ENCODE data around the gene SUSD3. TPM values are rescaled to one million over a fixed set of nuclear protein-coding genes. Genes with fewer than 3 reads are reported as not detected.

The SUSD3 gene
- total RNA-seq, 2 experiments from 2014 or later = 69.6 to 71.4 TPM

GRCh38 chr9:93059011-93059714 lies 662 bp downstream of the SUSD3 start:
- POLR2A ChIA-PET = interaction anchor here (0.5 to 3.1 kb wide), 21 partner anchors 9 to 393 kb away, joined by 3 to 39 read pairs (median 4); partner anchors contain the start of genes CARD19 and NINJ1
- Mint-ChIP-seq H3K27ac (peak overlapping the region; percentile 83), H3K36me3 (ENCODE audit: low read depth) (peaks cover 23% of the 10 kb centered on the region), H3K4me1 (peaks cover 70% of the 10 kb centered on the region), H3K27me3 (no peaks in the 10 kb centered on the region), H3K9me3 (no peaks in the 10 kb centered on the region), H3K4me3 (peak overlapping the region; percentile 92)
- DNase-seq = peak; percentile 46
- CTCF ChIA-PET = interaction anchor here (1.2 to 2.7 kb wide), 6 partner anchors 24 to 105 kb away, joined by 3 to 16 read pairs (median 6); no protein-coding TSS in a partner anchor

GRCh38 chr9:93059715-93060578 lies 1.4 kb downstream of the SUSD3 start:
- Mint-ChIP-seq H3K27ac (peak overlapping the region; percentile 83), H3K4me1 (peaks cover 73% of the 10 kb centered on the region), H3K9me3 (no peaks in the 10 kb centered on the region), H3K4me3 (peak overlapping the region; percentile 92), H3K36me3 (ENCODE audit: low read depth) (peaks cover 31% of the 10 kb centered on the region), H3K27me3 (no peaks in the 10 kb centered on the region)
- no peak for DNase-seq
- ChIA-PET CTCF (interaction anchor here (0.9 to 2.7 kb wide), 7 partner anchors 13 to 106 kb away, joined by 3 to 16 read pairs (median 3); no protein-coding TSS in a partner anchor), POLR2A (interaction anchor here (0.5 to 3.1 kb wide), 24 partner anchors 8 to 392 kb away, joined by 3 to 39 read pairs (median 4); partner anchors contain the start of genes CARD19 and NINJ1)

- H3K4me1 Mint-ChIP-seq = peaks cover 75% of the 10 kb centered on the region
- no peaks in the 10 kb centered on the region for H3K9me3 Mint-ChIP-seq
- ChIA-PET CTCF (interaction anchor here (2.6 to 2.7 kb wide), 2 partner anchors 47 to 58 kb away, joined by 9 to 16 read pairs; no protein-coding TSS in a partner anchor), POLR2A (interaction anchor here (0.6 to 3.1 kb wide), 10 partner anchors 11 to 106 kb away, joined by 3 to 39 read pairs (median 5); partner anchors contain the start of gene CARD19)
- H3K27me3 Mint-ChIP-seq = no peaks in the 10 kb centered on the region
- H3K27ac Mint-ChIP-seq = peak overlapping the region; percentile 83
- no peak for DNase-seq
- peaks cover 38% of the 10 kb centered on the region for H3K36me3 Mint-ChIP-seq (ENCODE audit: low read depth)
- peak overlapping the region; percentile 92 for H3K4me3 Mint-ChIP-seq
These were observed 2.3 kb downstream of the SUSD3 start for GRCh38 chr9:93060746-93061259.

GRCh38 chr9:93061260-93061751 lies 2.8 kb downstream of the SUSD3 start:
- ChIA-PET CTCF (interaction anchor here (2.6 to 2.7 kb wide), 2 partner anchors 46 to 59 kb away, joined by 9 to 16 read pairs; no protein-coding TSS in a partner anchor), POLR2A (interaction anchor here (0.6 to 3.1 kb wide), 9 partner anchors 11 to 107 kb away, joined by 3 to 39 read pairs (median 4); partner anchors contain the start of gene CARD19)
- H3K27me3 Mint-ChIP-seq = no peaks in the 10 kb centered on the region
- DNase-seq = no peak
- H3K4me1 Mint-ChIP-seq = peaks cover 79% of the 10 kb centered on the region
- no peaks in the 10 kb centered on the region for H3K9me3 Mint-ChIP-seq
- peak overlapping the region; percentile 92 for H3K4me3 Mint-ChIP-seq
- peaks cover 42% of the 10 kb centered on the region for H3K36me3 Mint-ChIP-seq (ENCODE audit: low read depth)
- peak overlapping the region; percentile 83 for H3K27ac Mint-ChIP-seq

- H3K9me3 Mint-ChIP-seq = no peaks in the 10 kb centered on the region
- peaks cover 82% of the 10 kb centered on the region for H3K4me1 Mint-ChIP-seq
- peaks cover 47% of the 10 kb centered on the region for H3K36me3 Mint-ChIP-seq (ENCODE audit: low read depth)
- peak overlapping the region; percentile 11 for H3K4me3 Mint-ChIP-seq
- CTCF ChIA-PET = interaction anchor here (0.7 to 1.0 kb wide), 2 partner anchors 33 to 47 kb away, joined by 3 read pairs; no protein-coding TSS in a partner anchor
- no peaks in the 10 kb centered on the region for H3K27me3 Mint-ChIP-seq
- peak overlapping the region; percentile 83 for H3K27ac Mint-ChIP-seq
- POLR2A ChIA-PET = interaction anchor here (3.1 kb wide), 1 partner anchor 35 kb away, joined by 39 read pairs; the partner anchor contains the start of gene CARD19
- DNase-seq = no peak
These were observed 3.6 kb downstream of the SUSD3 start for GRCh38 chr9:93061791-93062763.

GRCh38 chr9:93064392-93065134 lies 6.1 kb downstream of the SUSD3 start:
- Mint-ChIP-seq H3K4me3 (peak overlapping the region; percentile 74), H3K9me3 (no peaks in the 10 kb centered on the region), H3K27me3 (no peaks in the 10 kb centered on the region), H3K36me3 (ENCODE audit: low read depth) (peaks cover 64% of the 10 kb centered on the region), H3K27ac (peak overlapping the region; percentile 94), H3K4me1 (peaks cover 77% of the 10 kb centered on the region)
- peak; percentile 95 for DNase-seq
- ChIA-PET POLR2A (interaction anchor here (0.6 to 4.2 kb wide), 28 partner anchors 11 to 502 kb away, joined by 3 to 63 read pairs (median 6); partner anchors contain the start of genes CARD19 and FAM120AOS), CTCF (interaction anchor here (0.6 to 3.1 kb wide), 21 partner anchors 11 to 501 kb away, joined by 3 to 20 read pairs (median 4); partner anchors contain the start of genes FAM120AOS and NINJ1)

GRCh38 chr9:93065135-93065720 lies 6.7 kb downstream of the SUSD3 start:
- Mint-ChIP-seq H3K27ac (peak overlapping the region; percentile 94), H3K9me3 (no peaks in the 10 kb centered on the region), H3K27me3 (no peaks in the 10 kb centered on the region), H3K4me1 (peaks cover 74% of the 10 kb centered on the region), H3K36me3 (ENCODE audit: low read depth) (peaks cover 64% of the 10 kb centered on the region), H3K4me3 (peak overlapping the region; percentile 74)
- ChIA-PET POLR2A (interaction anchor here (0.7 to 4.2 kb wide), 21 partner anchors 10 to 501 kb away, joined by 3 to 63 read pairs (median 7); partner anchors contain the start of genes CARD19 and FAM120AOS), CTCF (interaction anchor here (0.6 to 3.1 kb wide), 15 partner anchors 11 to 501 kb away, joined by 3 to 20 read pairs (median 6); partner anchors contain the start of gene NINJ1)
- DNase-seq = no peak

GRCh38 chr9:93066978-93067603 lies 8.6 kb downstream of the SUSD3 start:
- H3K4me3 Mint-ChIP-seq = no peak overlapping the region
- CTCF ChIA-PET = interaction anchor here (3.1 kb wide), 1 partner anchor 42 kb away, joined by 20 read pairs; no protein-coding TSS in a partner anchor
- H3K36me3 Mint-ChIP-seq (ENCODE audit: low read depth) = peaks cover 65% of the 10 kb centered on the region
- no peak overlapping the region for H3K27ac Mint-ChIP-seq
- no peaks in the 10 kb centered on the region for H3K9me3 Mint-ChIP-seq
- no peak for DNase-seq
- H3K27me3 Mint-ChIP-seq = no peaks in the 10 kb centered on the region
- peaks cover 61% of the 10 kb centered on the region for H3K4me1 Mint-ChIP-seq
- POLR2A ChIA-PET = interaction anchor here (4.2 kb wide), 1 partner anchor 30 kb away, joined by 63 read pairs; the partner anchor contains the start of gene CARD19

- ChIA-PET POLR2A (interaction anchor here (0.9 kb wide), 1 partner anchor 28 kb away, joined by 3 read pairs; no protein-coding TSS in a partner anchor), CTCF (no interaction called here)
- peaks cover 42% of the 10 kb centered on the region for H3K4me1 Mint-ChIP-seq
- H3K27me3 Mint-ChIP-seq = no peaks in the 10 kb centered on the region
- peaks cover 55% of the 10 kb centered on the region for H3K36me3 Mint-ChIP-seq (ENCODE audit: low read depth)
- H3K4me3 Mint-ChIP-seq = no peak overlapping the region
- H3K27ac Mint-ChIP-seq = no peak overlapping the region
- H3K9me3 Mint-ChIP-seq = no peaks in the 10 kb centered on the region
- DNase-seq = no peak
These were observed 10.5 kb downstream of the SUSD3 start for GRCh38 chr9:93068956-93069355.

- H3K36me3 Mint-ChIP-seq (ENCODE audit: low read depth) = peaks cover 43% of the 10 kb centered on the region
- ChIA-PET POLR2A (interaction anchor here (0.8 kb wide), 2 partner anchors 9 to 13 kb away, joined by 3 read pairs; no protein-coding TSS in a partner anchor), CTCF (interaction anchor here (1.1 kb wide), 1 partner anchor 68 kb away, joined by 4 read pairs; no protein-coding TSS in a partner anchor)
- H3K27me3 Mint-ChIP-seq = no peaks in the 10 kb centered on the region
- peaks cover 18% of the 10 kb centered on the region for H3K4me1 Mint-ChIP-seq
- no peaks in the 10 kb centered on the region for H3K9me3 Mint-ChIP-seq
- no peak overlapping the region for H3K4me3 Mint-ChIP-seq
- H3K27ac Mint-ChIP-seq = no peak overlapping the region
- peak; percentile 34 for DNase-seq
These were observed 13.0 kb downstream of the SUSD3 start for GRCh38 chr9:93071464-93071863.

Measured in activated CD4-positive, alpha-beta memory T cell treated with anti-CD3 and anti-CD28 coated beads, Interleukin-2, amount 10 ng/mL, durations not matched to agents 7 days and 5 days (primary cell).